Stimulated activated CD4-positive, alpha-beta T cell treated with anti-CD3 and anti-CD28 coated beads, Interleukin-1b, Interleukin-23, amount 100 ng/mL, for 1 hour (primary cell): ENCODE results near the gene ABL1.

ENCODE experiments used
- DNase-seq, 2 donors: peaks; one replicate each; pipeline ENCODE4 v3.0.0-alpha.2; 2020; ENCODE audit warnings: low read depth in 2 of 2

ABL1 gene

DNA sequence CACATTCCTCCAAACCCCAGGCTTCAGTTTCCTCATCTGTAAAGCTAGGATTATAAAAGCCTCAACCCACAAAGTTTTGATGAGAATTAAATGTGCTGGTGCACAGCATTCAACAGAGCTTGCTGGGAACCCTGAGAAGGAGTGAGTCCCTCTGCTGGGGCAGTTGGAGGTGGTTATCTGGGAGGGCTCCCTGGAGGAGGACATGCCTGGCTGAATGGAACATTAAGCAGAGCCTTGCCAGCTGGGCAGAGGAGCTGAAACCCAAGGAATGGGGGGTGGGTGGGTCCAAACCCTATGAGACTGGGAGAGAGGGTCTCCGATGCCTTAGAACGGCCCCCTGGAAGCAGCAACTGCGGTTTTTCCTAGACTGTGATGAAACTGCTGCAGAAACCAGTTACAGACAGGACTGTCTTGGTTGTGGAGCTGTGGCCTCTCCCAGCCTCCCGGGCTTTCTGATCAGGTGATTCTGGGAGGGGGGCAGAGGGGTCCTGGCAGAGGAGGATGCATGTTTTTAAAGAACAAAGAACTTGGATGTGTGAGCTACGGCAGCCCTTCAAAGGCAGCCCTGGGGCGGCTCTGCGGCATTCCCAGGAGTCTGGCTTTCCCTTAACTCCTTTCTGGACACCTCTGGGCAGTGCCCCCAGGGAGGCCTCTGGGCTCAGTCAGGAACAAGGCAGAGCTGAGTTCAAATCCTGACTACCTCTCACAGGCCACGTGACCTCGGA, 83.2 kb downstream of the ABL1 start:
- no peak for DNase-seq

DNA sequence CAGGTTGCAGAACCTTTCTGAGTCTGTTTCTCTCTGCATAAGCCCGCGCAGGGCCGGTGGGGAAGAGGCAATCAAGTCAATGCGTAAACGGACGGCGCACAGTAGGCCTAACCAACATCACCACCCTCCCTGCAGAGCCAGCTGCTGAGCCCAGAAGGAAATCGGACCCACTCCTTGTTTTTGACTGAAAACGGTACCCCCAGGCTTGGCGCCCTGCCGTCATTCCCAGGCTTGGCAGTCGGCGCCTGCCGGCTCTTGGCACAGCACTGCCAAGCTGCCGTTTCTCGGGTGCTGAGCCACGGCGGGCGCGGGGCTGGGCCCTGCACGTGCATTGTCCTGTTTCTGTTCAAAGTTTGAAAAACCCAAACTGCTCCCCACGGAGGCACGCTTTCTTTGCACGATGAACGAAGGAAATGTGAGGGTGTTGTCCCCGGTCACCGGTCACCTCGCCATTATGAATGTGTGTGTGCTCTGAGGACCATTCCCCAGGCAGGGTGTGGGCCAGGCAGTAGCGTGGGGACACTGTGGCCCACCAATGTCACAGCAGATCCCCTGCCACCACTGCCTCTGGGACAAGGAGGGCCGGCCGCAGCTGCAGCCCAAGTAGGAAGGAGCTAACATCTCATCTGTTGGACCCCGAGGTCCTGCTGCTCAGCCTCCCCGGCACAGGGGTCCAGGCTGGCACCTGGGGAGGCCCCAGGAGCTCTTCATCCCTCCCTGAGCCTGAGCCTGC, 83.9 kb downstream of the ABL1 start:
- no peak for DNase-seq

DNA sequence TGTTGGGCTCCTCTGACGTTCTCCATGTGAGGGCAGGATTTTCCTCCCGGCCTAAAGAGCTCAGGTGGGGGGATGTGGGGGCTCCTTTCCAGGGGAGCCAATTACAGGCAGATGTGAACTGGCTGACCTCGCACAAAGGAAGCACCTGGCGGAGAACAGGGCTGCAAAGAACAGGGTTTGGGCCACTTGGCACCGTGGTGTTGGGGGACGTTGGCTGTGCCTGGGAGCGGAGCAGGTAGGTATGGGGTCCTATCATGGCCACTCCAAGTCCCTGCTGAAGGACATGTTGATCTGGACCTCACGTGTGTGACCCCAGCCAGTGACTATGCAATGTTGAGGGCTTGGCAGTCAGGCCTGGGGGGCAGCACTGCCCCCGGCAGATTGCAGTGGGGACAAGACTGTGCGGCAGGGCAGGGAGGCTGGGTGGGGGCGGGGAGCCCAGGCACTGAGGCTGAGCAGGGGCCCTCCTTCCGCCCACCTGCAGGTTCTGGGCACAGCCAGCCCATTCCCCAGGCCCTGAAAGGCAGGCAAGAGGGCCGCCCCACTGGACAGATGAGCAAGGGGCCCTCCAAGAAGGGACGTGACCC, 84.6 kb downstream of the ABL1 start:
- no peak for DNase-seq

DNA sequence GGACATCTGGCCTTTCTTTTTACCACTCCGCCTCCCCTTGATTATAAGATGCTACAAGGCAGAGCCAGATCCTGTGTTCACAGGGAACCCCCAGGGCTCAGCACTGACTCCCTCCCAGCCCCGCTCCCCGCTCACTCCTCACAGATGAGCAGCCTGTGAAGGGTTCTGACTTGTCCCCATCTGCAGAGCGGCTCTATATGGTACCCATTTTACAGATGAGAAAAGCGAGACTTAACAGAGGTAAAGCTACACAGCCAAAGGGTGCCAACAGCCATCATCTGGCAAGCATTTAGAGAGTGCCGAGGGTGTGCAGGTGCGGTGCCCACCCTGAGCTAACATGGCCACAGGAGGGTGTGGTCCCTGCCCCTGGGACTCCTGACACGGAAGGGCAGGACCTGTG, 85.2 kb downstream of the ABL1 start:
- DNase-seq, result no peak

DNA sequence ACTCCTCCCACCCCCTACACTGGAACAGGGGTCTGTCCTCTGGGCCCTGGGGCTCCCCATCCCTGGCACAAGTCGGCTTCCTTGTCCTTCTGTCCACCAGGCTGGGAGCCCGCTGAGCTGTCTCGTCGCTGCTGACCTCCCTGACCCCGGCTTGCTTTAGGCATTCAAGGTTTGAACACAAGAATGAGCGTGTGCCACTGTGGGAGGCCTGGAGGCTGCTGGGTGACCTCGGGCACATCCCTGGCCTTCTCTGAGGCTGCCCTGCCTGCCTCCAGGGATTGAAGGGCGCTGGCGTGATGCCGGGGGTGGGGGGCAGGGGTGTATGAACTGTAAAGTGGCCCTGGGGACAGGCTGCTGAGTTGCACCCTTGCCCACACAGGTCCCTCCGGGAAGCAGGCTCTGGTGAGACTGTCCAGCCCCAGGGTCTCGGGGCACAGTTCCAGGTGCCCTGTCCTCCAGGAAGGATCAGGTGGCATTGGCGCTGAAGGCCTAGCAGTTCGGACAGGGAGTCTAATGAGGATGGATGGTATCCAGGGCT, 85.8 kb downstream of the ABL1 start:
- DNase-seq, result no peak

DNA sequence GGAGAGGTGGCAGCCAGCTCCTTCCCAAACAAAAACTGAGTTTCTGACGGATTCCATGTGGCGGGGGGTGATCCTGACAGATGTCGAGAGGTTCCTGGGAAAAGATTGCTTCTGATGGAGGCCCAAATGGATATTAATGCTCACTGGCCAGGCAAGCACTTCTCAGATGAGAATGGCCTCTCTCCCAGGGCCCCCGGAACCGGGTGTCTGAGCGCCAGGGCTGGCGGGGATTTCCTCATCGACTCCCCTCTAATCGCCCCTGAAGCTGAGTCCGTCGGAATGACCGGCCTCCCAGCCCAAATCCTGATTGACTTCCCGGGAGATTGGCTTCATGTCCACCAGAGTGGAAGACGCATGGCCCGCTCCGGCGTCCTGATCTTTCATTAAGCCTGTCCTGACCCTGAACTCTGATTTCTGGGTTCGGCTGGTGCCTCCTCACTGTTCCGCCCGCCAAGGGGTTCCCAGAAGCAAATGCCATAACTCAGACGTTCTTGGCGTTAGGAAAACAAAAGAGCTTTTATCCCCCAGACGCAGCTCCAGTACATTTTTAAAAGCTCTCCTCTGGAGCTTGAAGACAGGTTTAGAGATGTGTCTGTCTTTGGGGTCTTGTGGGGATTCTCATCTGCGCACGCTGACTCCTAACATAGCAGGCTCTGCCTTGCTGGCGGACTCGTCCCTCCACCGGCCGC, 86.4 kb downstream of the ABL1 start:
- no peak for DNase-seq

DNA sequence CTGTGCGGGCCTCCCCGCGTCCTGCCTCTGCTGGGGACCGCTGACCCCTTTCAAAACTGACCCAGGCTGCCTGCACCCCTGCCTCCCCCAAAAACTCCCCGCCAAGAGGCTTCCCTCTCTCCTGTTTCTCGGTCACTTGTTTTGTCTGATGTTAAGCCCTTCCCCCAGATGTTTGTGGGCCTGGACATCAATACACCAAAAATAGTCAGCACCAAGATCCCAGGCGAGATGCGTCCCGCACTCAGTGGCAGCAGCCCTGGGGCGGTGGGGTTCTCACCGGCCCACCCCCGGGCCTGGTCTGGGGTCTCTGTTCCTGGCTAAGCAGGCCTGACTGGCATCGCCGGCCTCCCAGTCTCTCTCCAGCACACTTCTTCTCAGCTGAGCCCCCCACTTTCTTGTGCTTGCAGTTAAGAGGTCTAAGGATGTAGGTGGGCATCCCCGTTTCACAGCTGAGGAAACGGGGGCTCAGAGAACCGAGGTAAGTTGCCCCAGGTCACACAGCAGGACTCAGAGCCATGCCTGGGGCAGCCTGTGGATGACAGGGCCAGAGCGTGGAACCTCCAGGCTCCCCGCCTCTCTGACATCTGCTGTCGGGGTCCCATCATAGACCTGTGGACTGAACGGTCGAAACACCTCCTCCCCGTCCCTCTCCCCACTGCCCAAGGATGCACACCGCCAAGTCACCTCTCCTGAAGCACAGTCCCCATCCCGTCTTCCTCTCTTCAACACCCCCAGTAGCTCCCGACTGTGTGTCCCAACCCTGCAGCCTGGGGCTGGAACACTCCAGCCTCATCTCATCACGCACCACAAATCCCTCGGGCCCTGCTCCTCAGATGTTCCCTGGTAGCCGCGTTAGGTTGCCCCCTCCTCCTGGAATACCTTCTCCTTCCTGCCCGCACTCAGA, 87.2 kb downstream of the ABL1 start:
- no peak for DNase-seq

DNA sequence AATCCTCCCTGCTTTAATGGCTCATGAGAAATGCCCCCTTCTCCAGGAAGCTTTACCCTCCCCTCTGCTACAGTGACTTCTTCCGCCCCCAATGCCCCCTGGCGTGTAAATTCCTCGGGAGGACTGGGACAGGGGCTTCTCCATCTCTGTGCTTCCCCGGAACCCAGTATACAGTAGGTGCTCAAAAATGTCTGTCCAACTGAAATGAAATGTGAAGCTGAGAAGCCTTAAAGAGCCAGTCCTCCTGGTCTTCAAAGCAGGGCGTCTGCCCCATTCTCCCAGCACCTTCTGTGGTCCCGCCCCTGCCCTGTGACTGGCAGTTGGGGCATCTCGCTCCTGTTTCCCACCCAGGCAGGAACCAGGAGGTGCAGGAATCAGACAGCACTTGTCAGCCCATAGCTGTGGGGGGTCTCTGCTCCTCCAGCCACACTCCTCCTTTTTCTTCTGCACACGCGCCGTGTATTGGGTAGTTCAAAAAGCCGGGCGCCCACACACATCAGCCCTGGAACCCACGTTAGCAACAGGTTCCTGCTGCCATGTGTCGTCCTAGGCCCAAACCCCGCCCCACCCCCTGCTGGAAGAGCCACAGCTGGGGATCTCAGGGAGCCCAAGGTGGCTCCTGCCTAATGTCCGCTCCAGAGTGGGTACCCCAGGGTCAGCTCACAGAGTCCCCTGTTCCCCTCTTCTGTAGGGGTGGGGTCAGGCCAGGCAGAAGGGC, 88.0 kb downstream of the ABL1 start:
- no peak for DNase-seq

DNA sequence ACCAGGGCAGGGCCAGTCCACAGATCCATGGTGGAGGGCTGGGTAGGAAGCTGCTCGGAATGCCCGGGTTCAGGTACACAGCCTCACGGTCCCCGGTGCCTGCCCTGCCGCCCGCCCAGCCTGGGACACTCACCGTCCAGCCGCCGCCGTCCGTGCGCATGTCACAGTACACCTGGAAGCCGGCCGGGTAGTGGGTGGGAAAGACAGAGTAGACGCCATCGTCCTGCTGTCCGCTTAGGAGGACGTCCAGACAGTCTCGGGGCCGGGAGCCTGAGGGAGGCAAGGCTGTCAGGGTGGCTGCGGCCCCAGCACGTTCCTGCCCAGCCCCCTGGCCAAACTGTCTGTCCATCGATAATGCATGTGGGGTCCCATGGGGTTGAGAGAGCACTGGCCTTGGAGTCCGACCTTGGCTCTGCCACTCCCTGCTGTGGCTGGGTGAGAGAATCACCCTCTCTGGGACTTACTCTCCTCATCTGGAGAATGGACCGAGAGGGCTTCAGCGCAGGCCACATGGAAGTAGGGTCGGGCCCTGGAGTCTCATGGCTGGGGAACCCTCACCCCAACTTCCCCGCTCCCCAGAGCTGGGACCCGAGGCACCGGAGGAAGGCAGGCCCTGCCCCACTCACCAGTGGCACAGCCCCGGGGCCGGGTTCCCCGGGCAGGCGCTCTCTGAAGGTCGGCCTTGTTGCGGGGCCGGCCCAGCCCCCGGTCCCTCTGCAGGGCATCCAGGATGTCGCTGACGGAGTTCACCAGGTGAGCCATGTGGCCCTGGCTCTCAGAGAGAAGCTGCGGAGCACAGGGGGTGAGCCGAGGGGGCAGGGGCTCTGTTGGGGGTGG, 88.8 kb downstream of the ABL1 start:
- no peak for DNase-seq

DNA sequence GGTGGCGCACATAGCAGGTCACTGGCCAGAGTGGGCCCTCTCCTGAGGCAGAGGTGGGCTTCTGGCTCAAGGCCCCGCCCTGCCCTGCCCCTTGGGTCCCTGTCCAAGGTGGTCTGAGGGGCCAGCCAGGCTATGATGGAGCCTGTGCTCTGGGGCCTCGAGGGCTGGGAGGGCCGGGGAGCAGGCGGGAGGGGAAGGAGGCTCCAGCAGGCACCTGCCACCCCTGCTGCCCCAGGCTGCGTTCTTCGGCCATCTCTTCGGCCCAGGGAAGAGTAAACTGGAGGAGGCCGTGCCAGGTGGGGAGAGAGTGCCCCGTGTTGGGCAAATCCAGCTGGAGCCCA, 89.4 kb downstream of the ABL1 start:
- no peak for DNase-seq

DNA sequence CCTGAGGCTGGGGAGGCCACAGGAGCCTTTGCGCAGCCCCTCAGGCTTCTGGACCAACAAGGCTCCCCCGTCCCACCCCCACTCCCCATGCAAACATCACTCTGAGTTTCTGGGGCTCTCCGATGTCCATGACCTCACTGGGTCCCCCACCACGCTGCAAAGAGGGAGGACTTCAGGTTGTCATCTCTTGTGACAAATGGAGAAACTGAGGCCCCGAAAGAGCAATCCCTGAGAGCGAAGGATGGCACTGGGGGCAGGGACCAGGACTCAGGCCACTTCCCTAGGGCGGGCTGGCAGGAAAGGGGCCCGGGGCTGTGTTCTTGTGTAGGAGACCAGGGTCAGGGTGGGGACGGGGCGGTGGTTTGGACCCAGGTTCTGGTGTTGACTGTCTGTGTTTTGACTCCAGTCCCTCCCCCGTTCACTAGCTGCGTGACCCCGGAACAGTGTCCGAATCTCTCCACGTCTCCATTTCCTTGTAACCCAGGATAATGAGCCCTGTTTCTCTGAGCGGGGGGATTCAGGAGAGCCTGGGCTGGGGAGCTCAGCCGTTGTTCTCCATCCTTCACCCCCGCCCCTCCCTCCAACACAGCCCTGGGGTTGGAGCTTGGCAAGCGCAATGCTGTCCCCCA, 90.1 kb downstream of the ABL1 start:
- DNase-seq, result no peak

DNA sequence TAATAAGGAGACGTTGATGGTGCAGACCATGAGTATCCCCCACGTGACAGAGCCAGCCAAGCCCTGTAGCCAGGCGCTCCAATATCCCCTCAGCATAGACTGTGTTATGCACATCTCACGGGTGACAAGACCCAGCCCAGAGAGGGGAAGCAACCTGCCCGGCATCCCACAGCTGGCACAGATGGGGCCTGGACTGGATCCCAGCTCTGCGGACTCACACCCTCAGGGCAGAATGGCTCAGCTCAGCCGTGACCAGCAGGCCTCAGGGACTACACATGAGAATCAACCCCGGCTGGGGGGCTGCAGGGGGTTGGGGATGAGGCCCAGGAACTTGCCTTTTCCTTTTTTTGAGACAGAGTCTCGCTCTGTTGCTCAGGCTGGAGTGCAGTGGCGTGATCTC, 92.3 kb downstream of the ABL1 start:
- no peak for DNase-seq

DNA sequence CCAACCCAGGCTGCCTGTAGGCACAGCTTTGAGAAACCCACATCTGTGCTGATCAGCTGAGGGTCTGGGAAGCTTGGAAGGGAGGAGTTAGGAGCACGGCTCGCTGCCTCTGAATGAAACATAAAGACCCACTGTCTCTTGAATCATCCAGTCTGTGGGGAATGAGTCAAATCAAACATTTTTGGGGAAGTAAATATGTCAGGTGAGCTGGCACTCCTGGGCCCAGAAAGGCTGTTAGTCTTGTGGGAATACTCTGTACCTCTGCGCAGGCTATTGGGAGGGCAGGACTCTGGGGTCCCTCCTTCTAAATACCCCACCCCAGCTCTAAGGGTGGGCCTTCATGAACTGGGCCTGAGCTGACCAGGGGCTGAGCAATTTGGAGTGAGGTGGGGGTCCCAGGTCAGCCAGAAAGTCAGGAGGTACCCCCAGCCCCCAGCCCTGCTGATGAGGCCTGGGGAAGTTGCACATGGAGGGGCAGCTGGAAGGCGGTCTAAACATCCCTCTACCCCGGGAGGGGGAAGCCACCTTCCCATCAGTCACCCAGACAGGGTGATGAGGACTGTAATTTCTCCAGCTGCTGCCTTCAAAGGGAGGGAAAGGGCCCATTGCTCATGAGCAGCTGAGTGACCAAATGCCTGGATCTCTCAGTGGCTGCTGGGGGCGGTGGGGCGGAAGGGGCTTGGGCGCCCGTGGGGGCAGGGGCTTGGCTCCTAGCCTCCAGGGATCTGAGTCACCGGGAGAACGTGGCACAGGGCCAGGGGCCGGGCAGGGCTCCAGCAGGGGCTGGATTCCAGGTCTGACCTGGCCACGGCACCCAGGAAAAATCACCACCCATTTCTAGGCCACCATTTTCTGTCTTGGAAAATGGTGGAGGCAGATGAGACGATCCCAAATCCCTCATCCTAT, 93.2 kb downstream of the ABL1 start:
- DNase-seq, result no peak

DNA sequence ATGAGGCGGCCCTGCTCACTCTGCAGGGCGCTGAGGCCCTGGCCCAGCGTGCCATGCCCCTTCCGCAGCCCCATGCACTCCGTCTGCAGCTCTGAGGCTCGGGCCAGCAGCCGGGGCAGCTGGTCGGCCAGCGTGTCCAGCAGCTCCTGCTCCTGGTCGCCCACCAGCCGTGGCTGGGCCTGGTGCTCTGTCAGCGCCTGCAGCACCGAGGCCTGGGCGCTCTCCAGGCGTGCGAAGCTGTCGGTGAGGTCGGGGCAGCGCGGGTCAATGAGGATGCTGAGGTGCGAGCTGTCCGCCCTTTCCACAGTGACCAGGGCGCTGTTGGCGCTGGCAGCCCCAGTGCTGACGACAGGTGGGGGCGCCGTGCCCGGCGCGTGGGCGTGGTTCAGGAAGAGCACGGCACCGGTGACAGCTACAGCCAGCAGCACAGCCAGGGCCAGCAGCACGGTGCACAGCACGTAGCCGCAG, 94.6 kb downstream of the ABL1 start:
- no peak for DNase-seq

DNA sequence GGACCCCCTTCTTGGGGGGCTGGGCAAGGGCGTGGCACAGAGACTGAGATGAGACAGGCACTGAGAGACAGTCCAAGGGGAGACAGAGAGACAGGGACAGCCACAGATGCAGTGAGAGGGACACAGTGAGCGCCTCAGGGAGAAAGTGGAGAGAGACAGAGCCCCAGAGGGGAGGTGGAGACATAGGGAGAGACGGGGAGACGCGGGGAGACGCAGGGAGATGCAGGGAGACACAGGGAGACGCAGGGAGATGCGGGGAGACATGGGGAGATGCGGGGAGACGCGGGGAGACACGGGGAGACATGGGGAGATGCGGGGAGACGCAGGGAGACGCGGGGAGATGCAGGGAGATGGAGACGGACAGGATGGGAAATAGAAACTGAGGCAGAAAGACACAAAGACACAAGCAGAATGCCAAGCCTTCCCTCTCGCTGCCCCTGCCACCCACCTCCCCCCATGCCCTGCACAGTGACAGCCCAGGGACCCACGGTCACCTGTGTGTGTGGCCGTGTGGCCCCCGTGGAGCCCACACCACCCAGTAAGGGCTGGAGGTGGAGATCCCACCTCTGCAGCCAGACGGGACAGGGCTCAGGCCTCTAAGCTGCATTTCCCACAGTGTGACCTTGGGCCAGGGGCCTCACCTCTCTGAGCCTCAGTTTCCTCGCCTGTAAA, 95.2 kb downstream of the ABL1 start:
- no peak for DNase-seq

DNA sequence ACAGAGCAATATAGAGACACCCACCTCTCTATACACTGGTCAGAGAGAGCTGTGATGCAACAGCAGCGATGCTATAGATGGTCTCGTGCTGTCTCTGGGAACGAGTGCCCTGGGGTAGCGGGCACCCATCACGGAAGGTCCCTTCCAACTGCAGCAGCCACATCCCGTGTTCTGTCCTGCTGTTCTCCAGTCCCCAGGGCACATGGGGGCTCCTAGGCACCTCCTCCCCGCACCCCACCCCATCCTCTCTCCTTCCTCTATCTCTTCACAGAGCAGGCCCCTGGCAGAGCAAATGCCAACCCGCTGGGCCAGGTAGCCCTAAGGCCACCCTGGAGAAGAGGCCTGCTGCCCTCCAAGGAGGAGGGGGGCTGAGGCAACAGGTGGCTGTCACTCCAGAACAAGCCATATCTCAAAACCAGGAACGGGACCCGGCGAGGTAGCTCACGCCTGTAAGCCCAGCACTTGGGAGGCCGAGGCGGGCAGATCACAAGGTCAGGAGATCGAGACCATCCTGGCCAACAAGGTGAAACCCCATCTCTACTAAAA, 95.8 kb downstream of the ABL1 start:
- no peak for DNase-seq

DNA sequence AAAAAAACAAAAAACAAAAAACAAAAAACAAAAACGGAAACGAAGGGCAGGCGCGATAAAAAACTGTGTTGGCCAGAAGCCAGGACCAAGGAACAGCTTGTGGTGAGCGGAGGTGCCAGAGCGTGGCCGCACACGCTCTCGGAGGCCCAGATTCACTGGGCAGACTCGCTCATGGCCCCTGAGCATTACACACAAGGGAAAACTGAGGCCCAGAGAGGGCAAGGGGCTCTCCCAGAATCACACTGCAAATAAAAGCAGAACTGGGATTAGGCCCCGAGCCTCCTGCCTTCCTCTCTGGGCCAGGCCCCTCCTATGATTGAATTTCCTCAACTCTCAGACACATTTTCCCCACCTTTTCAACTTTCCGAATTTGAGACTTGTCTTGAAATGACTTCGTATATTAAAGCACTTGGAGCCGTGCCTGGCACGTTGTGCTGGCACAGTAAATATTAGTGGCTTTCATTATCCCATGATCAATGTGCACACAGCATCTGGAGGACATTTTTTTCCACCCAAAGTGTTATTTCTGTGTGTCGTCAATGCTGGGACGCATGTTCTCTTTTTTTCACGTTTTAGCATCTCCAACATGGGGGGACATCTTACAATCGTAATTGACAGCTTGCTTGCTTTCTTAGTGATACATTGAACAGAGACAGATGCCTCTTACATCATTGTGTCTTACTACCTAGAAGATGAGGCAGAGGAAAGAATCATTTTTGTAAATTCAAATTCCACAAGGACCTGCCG, 96.6 kb downstream of the ABL1 start:
- DNase-seq, result no peak
